ENCODE measurements around the gene GNAS.

DNA sequence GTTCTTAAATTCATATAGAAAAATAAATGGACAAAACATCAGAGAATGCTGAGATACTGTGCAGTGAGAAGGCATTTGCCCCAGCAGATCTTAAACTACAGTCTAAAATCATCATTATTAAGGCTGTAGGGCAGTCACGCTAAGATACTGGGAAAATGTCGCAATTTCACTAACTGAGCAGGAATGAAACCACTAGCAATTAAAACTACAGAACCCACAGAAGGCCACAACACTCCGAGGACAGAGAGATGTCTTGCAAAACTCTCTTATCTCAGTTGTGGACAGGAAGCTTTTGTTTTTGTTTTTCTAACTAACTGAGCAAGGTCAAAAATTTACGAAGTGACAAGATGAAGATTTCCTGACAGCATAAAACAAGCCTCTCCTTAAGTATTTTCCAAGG, 20.1 kb upstream of the GNAS start:
- TF ChIP-seq POLR2AphosphoS5 (IDR thresholded peaks at IDR 0.05) (no peak), CTCF (IDR thresholded peaks at IDR 0.05 in 8 of 11, conservative IDR thresholded peaks at IDR 0.05 in 3 of 11) (no peak), POLR2A (IDR thresholded peaks at IDR 0.05) (no peak)
